ENCODE data around the gene CPT1B. TPM values are rescaled to one million over a fixed set of nuclear protein-coding genes. Genes with fewer than 3 reads are reported as not detected.

Gene CPT1B
- total and polyA plus RNA-seq, 10 of the 15 experiments (the other 5 are each of a cell fraction or from before 2014, with no cell fraction given) = 3.5 to 54.0 (median 21.7) TPM

DNA sequence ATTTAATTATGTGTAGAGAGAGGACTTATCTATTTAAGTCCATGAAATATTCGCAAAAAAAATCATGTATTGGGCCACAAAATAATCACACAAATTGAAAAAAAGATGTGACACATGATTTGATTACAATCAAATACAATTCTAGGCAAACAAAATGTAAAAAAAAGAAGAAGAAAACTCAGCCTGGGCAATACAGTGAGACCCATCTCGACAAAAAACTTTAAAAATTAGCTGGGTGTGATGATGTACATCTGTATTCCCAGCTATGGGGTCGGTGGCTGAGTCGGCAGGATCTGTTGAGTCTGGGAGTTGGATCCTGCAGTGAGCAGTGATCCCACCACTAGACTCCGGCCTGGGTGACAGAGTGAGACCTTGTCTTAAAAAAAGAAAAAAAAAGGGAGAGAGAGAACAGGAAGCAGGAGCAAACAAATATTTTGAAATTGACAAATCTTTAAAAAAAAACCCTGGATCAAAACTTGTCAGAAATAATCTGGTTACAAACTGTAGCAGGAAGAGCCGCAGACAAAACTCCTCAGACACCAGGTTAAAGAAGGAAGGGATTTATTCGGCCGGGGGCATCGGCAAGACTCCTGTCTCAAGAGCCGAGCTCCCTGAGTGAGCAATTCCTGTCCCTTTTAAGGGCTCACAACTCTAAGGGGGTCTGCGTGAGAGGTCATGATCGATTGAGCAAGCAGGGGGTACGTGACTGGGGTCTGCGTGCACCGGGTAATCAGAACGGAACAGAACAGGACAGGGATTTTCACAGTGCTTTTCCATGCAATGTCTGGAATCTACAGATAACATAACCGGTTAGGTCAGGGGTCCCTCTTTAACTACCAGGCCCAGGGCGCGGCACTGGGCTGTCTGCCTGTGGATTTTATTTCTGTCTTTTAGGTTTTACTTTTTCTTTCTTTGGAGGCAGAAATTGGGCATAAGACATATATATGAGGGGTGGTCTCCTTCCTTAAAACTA lies 45.1 kb downstream of the CPT1B start:
- SMC1A ChIA-PET (ENCODE audit: uncharacterized antibody, unreplicated experiment) = interaction anchor here (1.1 to 3.3 kb wide), 3 partner anchors 8 to 88 kb away, joined by 4 to 18 read pairs (median 13); partner anchors contain the start of gene SCO2
- Histone ChIP-seq H3K79me2 (ENCODE audit: control insufficient read depth, insufficient read depth, low read length) (peaks cover 48% of the 10 kb centered on the region), H2AFZ (ENCODE audit: control insufficient read depth, low read depth, low read length) (no peak overlapping the region), H4K20me1 (ENCODE audit: control insufficient read depth, insufficient read depth) (no peaks in the 10 kb centered on the region), H3K9ac (ENCODE audit: control insufficient read depth, insufficient read depth, low read length) (peak overlapping the region; percentile 100), H3K9me3 (replicated peaks; ENCODE audit: control insufficient read depth, insufficient read depth, low read length) (no peaks in the 10 kb centered on the region), H3K27me3 (replicated peaks in 1 of 2; ENCODE audit: control insufficient read depth in 2 of 2, insufficient read depth in 2 of 2, low read length in 1 of 2) (no peaks in the 10 kb centered on the region), H3K4me2 (ENCODE audit: control insufficient read depth, insufficient read depth) (peak overlapping the region; percentile 71), H3K27ac (ENCODE audit: control insufficient read depth, insufficient read depth) (peak overlapping the region; percentile 100), H3K4me3 (peak overlapping the region; percentile 78), H3K36me3 (ENCODE audit: control insufficient read depth in 2 of 2, insufficient read depth in 2 of 2, low read length in 1 of 2) (no peaks in the 10 kb centered on the region; a peak in 2 of 4 replicates), H3K4me1 (ENCODE audit: control insufficient read depth, insufficient read depth, low read length) (peaks cover 50% of the 10 kb centered on the region)
- RAD21 ChIA-PET (ENCODE audit: unreplicated experiment) = interaction anchor here (0.7 to 2.6 kb wide), 7 partner anchors 8 to 88 kb away, joined by 3 to 9 read pairs (median 4); partner anchors contain the start of gene KLHDC7B
- WGBS (ENCODE audit: insufficient coverage, insufficient replicate concordance, low lambda C conversion rate, missing lambda C conversion rate) = 94% methylated on average over 19 of the region's 19 CpGs
- CTCF ChIA-PET = interaction anchor here (0.6 to 1.6 kb wide), 2 partner anchors 8 to 88 kb away, joined by 4 to 6 read pairs; partner anchors contain the start of gene SCO2
- DNase-seq (ENCODE audit: low read depth, low spot score) (no peak), ATAC-seq (no peak), FAIRE-seq (no peak)
- POLR2A ChIA-PET = interaction anchor here (1.1 to 10.0 kb wide), 9 partner anchors 6 to 227 kb away, joined by 3 to 232 read pairs (median 8); partner anchors contain the start of genes CHKB, KLHDC7B, LMF2 and NCAPH2
- in situ Hi-C loops (cut with MboI) (loop anchor here (10.0 kb wide), 1 partner anchor 568 kb away; the partner anchor contains the start of gene PIM3), intact Hi-C loops (cut with micrococcal nuclease; ENCODE audit: unreplicated experiment) (no loop called here)
- BruUV-seq (replicated peaks) = no TSS peak
- TF ChIP-seq CEBPB (IDR thresholded peaks at IDR 0.05; ENCODE audit: borderline replicate concordance in 1 of 2, low read depth in 2 of 2, low read length in 2 of 2) = no peak
- TF ChIP-seq, protein P1, sequence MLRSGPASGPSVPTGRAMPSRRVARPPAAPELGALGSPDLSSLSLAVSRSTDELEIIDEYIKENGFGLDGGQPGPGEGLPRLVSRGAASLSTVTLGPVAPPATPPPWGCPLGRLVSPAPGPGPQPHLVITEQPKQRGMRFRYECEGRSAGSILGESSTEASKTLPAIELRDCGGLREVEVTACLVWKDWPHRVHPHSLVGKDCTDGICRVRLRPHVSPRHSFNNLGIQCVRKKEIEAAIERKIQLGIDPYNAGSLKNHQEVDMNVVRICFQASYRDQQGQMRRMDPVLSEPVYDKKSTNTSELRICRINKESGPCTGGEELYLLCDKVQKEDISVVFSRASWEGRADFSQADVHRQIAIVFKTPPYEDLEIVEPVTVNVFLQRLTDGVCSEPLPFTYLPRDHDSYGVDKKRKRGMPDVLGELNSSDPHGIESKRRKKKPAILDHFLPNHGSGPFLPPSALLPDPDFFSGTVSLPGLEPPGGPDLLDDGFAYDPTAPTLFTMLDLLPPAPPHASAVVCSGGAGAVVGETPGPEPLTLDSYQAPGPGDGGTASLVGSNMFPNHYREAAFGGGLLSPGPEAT (IDR thresholded peaks at IDR 0.05; ENCODE audit: low read depth) = no peak
- TF ChIP-seq MLLT1 (IDR thresholded peaks at IDR 0.05) = peak; percentile 89
- TF ChIP-seq CREB1 (IDR thresholded peaks at IDR 0.05; ENCODE audit: low read depth) = no peak
- TF ChIP-seq MTA2 (IDR thresholded peaks at IDR 0.05; ENCODE audit: low read depth) = no peak
- no peak for TF ChIP-seq RB1 (IDR thresholded peaks at IDR 0.05; ENCODE audit: borderline replicate concordance)
